ENCODE data around the gene LMO1. TPM values are rescaled to one million over a fixed set of nuclear protein-coding genes. Genes with fewer than 3 reads are reported as not detected.
A peak's percentile ranks its signal among the peaks of the same experiment; 100 is the strongest.

Gene LMO1
- total and polyA plus RNA-seq, 3 donors from 2014 or later = 1.3 to 1.5 TPM; not detected in 1

DNA sequence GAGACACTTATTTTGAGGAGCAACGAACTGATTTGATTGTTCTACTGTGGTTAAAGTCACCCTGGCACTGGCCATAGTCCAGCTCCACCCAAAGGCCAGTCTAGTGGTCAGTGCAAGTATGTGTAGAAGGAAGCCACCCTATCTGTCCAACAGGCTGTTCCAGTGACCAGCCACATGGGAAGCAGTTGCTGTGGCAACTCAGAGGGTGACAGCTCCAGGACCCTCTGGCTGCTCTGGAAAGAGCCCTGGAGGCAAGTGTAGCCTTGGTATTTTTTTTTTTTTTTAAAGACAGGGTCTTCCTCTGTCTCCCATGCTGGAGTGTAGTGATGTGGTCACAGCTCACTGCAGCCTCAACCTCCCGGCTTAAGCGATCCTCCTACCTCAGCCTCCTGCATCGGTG is 27.8 kb downstream of the LMO1 start:
- TF ChIP-seq CTCF (IDR thresholded peaks at IDR 0.05) = no peak
- no peak for TF ChIP-seq POLR2A (IDR thresholded peaks at IDR 0.05)
- Histone ChIP-seq H3K36me3 (ENCODE audit: low read depth, missing control alignments) (no peaks in the 10 kb centered on the region), H3K4me1 (peaks cover 2% of the 10 kb centered on the region), H3K27ac (no peak overlapping the region), H3K9me3 (no peaks in the 10 kb centered on the region), H3K27me3 (no peaks in the 10 kb centered on the region), H3K4me3 (no peak overlapping the region)
- intact Hi-C loops (cut with DNase I; ENCODE audit: low total_unique reads) = no loop called here
- WGBS, 2 donors = 89 to 90% methylated on average over 4 of the region's 4 CpGs
- no peak for DNase-seq

DNA sequence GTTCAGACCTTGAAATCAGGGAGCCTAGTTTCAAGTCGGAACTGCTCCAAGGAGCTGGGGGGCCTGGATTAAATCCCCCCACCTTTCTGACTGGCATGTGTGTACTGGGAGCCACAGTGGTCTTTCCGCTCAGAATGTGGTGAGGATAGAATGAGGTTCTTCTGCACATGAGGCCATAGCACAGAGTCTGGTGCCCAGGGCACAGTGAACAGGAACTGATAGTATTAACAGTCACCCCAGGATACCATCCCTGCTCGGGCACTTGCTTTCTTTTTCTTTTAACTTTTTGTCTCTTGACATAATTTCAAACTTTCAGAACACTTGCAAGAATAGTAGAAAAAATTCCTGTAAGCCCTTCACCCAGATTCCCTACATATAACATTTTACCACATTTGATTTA is 28.8 kb downstream of the LMO1 start:
- intact Hi-C loops (cut with DNase I; ENCODE audit: low total_unique reads) = no loop called here
- Histone ChIP-seq H3K9me3 (no peaks in the 10 kb centered on the region), H3K36me3 (ENCODE audit: low read depth, missing control alignments) (no peaks in the 10 kb centered on the region), H3K4me3 (no peak overlapping the region), H3K27ac (no peak overlapping the region), H3K4me1 (peaks cover 2% of the 10 kb centered on the region), H3K27me3 (no peaks in the 10 kb centered on the region)
- TF ChIP-seq CTCF (IDR thresholded peaks at IDR 0.05) = no peak
- TF ChIP-seq POLR2A (IDR thresholded peaks at IDR 0.05) = no peak
- WGBS, 2 donors = 87 to 93% methylated on average over 3 of the region's 3 CpGs
- no peak for DNase-seq

DNA sequence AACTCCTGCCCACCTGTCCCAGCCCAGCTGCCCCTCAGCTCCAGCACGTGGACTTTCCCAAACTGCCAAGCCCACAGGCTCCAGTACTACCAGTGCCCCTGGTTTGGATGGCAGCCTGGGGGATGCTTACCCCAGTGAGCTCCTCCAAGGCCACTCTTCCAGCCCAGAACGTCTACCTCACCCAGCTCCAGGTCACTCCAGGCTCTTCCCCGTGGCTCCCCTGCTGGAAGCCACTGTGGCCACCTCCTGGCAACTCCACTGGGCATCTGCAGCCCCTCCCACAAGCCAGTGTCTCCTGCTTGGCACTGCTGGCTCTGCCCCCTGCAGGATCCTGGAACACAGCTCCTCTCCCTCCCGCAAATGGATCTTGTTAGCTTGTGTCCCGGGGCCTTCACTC is 29.3 kb downstream of the LMO1 start:
- Histone ChIP-seq H3K27ac (no peak overlapping the region), H3K4me1 (peaks cover 2% of the 10 kb centered on the region), H3K27me3 (no peaks in the 10 kb centered on the region), H3K9me3 (no peaks in the 10 kb centered on the region), H3K4me3 (no peak overlapping the region), H3K36me3 (ENCODE audit: low read depth, missing control alignments) (no peaks in the 10 kb centered on the region)
- 66 to 69% methylated on average over 5 of the region's 5 CpGs for WGBS, 2 donors
- no peak for TF ChIP-seq CTCF (IDR thresholded peaks at IDR 0.05)
- TF ChIP-seq POLR2A (IDR thresholded peaks at IDR 0.05) = no peak
- DNase-seq = peak; percentile 32
- intact Hi-C loops (cut with DNase I; ENCODE audit: low total_unique reads) = no loop called here

GRCh38 chr11:8233691-8234424 is 29.8 kb downstream of the LMO1 start:
- Histone ChIP-seq H3K27me3 (no peaks in the 10 kb centered on the region), H3K9me3 (no peaks in the 10 kb centered on the region), H3K4me1 (peaks cover 2% of the 10 kb centered on the region), H3K27ac (no peak overlapping the region), H3K36me3 (ENCODE audit: low read depth, missing control alignments) (no peaks in the 10 kb centered on the region), H3K4me3 (no peak overlapping the region)
- no peak for DNase-seq
- TF ChIP-seq POLR2A (IDR thresholded peaks at IDR 0.05) = no peak
- no peak for TF ChIP-seq CTCF (IDR thresholded peaks at IDR 0.05)
- intact Hi-C loops (cut with DNase I; ENCODE audit: low total_unique reads) = no loop called here
- WGBS, 2 donors = 79 to 90% methylated on average over 10 to 11 of the region's 11 CpGs

Data from testis (tissue), 3 donors.